Ovary (tissue), 9 donors: ENCODE results near the gene PPM1H. TPM values are rescaled to one million over a fixed set of nuclear protein-coding genes. Genes with fewer than 3 reads are reported as not detected.

Experiments
- DNase-seq, 5 donors: peaks; one replicate each; pipeline ENCODE4 v3.0.0-alpha.2; 2019 to 2020
- H3K27ac ChIP-seq, 2 donors: fragments of 200-600 bp; one replicate each; pipeline versions ENCODE4 v1.5.1 to v1.8.0; 2019 to 2022
- H3K27me3 ChIP-seq: fragments of 200-600 bp; one replicate; pipeline ENCODE4 v1.8.0; 2022
- H3K36me3 ChIP-seq: fragments of 200-600 bp; sonication (generic); one replicate; pipeline ENCODE4 v1.5.1; 2019
- H3K4me1 ChIP-seq: one replicate; pipeline ENCODE4 v1.8.1; 2013; ENCODE audit warnings: mild to moderate bottlenecking, moderate library complexity; ENCODE audit not compliant: insufficient read depth
- H3K4me3 ChIP-seq: fragments of 200-600 bp; sonication (generic); one replicate; pipeline ENCODE4 v1.5.1; 2017
- H3K9me3 ChIP-seq, 2 donors: fragments of 200-600 bp in 1 of 2; sonication (generic) in 1 of 2; one replicate each; pipeline versions ENCODE4 v1.5.1 to v1.8.1; 2013 to 2019; ENCODE audit warnings: mild to moderate bottlenecking in 1 of 2, moderate library complexity in 1 of 2
- CTCF ChIP-seq, 3 donors: fragments of 450-650 bp in 2 of 3; fragments of 200-600 bp in 1 of 3; IDR thresholded peaks; one replicate each; pipeline versions ENCODE4 v1.5.1 to v1.8.0; 2016 to 2022; ENCODE audit warnings: antibody characterized with exemption in 3 of 3, mild to moderate bottlenecking in 1 of 3
- EP300 ChIP-seq: sonication (generic); formaldehyde crosslinking; IDR thresholded peaks from one replicate; pipeline ENCODE4 v1.6.1; 2017; ENCODE audit warnings: antibody characterized with exemption
- POLR2A ChIP-seq: fragments of 450-650 bp; IDR thresholded peaks from one replicate; pipeline ENCODE4 v1.6.1; 2017; ENCODE audit warnings: antibody characterized with exemption, mild to moderate bottlenecking, moderate library complexity
- WGBS, 3 donors: extraction: QIAGEN DNeasy Blood & Tissue Kit in 1 of 3; methylation state at CpG; one replicate each; pipeline versions ENCODE4 v1.1.5 to v1.1.7; 2013 to 2017; 5-methylcytosine and 5-hydroxymethylcytosine counted together
- intact Hi-C, 4 donors: fragments of 100-400 bp; cut with DNase I; formaldehyde crosslinking; loops; one replicate each; pipeline versions ENCODE4 v1.11.0 to v1.15.1; 2022 to 2023
- polyA plus RNA-seq, 2 donors: library from polyadenylated mRNA; stranded (reverse); fragments of 200-250 nt in 1 of 2; fragments of 350-450 nt in 1 of 2; fragmentation: Illumina TruSeq in 1 of 2; extraction: RNeasy Lipid Tissue Mini Kit (QIAGEN cat#74804) in 1 of 2; gene quantifications; one replicate each; pipeline ENCODE4 v1.2.3, GENCODE V29; 2013 to 2014
- total RNA-seq, 7 donors: library from RNA; depleted of rRNA in 2 of 7; stranded (reverse); fragments of >200 nt in 2 of 7; fragmentation: NEBNext Ultra II Directional in 3 of 7; extraction: Animal tissue kit (Norgen Biotek cat#: 25700) in 3 of 7; gene quantifications; one replicate each; pipeline versions ENCODE4 v1.1.0 to v1.2.4, GENCODE V29; 2016 to 2023
- donor health status: DM: no; HTN: no; CAD: no; lungs with moderate emphysema.
- donor health status: DM: no; HTN: no; CAD: no.
- donor health status: Bipolar disorder and iron deficiency.
- donor health status: DM: yes; HTN: yes; CAD: no.
- donor health status: DM: no; HTN: no; CAD: no.
- donor health status: DM: yes; HTN: yes; CAD: no.

Gene PPM1H
- total and polyA plus RNA-seq, 9 donors: 1.6 to 45.4 (median 12.0) TPM

- no peaks in the 10 kb centered on the region for H3K27me3 ChIP-seq
- no peak overlapping the region for H3K27ac ChIP-seq
- DNase-seq: no peak
- intact Hi-C loops: loop anchor here in 1 of 4 donors (10.0 kb wide), 1 partner anchor 73 kb away; the partner anchor contains the start of gene PPM1H
- no peak for TF ChIP-seq EP300
- TF ChIP-seq CTCF (IDR thresholded peaks at IDR 0.05): no peak
- TF ChIP-seq POLR2A: no peak
- no peaks in the 10 kb centered on the region for H3K36me3 ChIP-seq
- 60 to 70% (median 68%) methylated on average over 4 of the region's 4 CpGs for WGBS, 3 donors
- H3K9me3 ChIP-seq: no peaks in the 10 kb centered on the region
- peaks cover 7% of the 10 kb centered on the region for H3K4me1 ChIP-seq
- no peak overlapping the region for H3K4me3 ChIP-seq
Measured at GRCh38 chr12:62861586-62861985, 73.4 kb downstream of the PPM1H start.

- TF ChIP-seq EP300: no peak
- no peak for TF ChIP-seq POLR2A
- TF ChIP-seq CTCF (IDR thresholded peaks at IDR 0.05): no peak
- intact Hi-C loops: loop anchor here in 1 of 4 donors (10.0 kb wide), 1 partner anchor 74 kb away; the partner anchor contains the start of gene PPM1H
- Histone ChIP-seq H3K9me3 (no peaks in the 10 kb centered on the region), H3K4me1 (peaks cover 7% of the 10 kb centered on the region), H3K27me3 (no peaks in the 10 kb centered on the region), H3K36me3 (no peaks in the 10 kb centered on the region), H3K4me3 (no peak overlapping the region), H3K27ac (no peak overlapping the region)
- WGBS, 3 donors: 45 to 49% (median 46%) methylated on average over 10 of the region's 10 CpGs
- no peak for DNase-seq
Measured at GRCh38 chr12:62860501-62861411, 74.2 kb downstream of the PPM1H start.

GRCh38 chr12:62860020-62860419, 74.9 kb downstream of the PPM1H start:
- intact Hi-C loops: loop anchor here in 1 of 4 donors (10.0 kb wide), 1 partner anchor 75 kb away; the partner anchor contains the start of gene PPM1H
- WGBS, 3 donors: 76 to 81% (median 78%) methylated on average over 5 of the region's 5 CpGs
- no peak for TF ChIP-seq POLR2A
- TF ChIP-seq CTCF (IDR thresholded peaks at IDR 0.05): no peak
- TF ChIP-seq EP300: no peak
- no peak for DNase-seq
- no peak overlapping the region for H3K4me3 ChIP-seq
- no peaks in the 10 kb centered on the region for H3K27me3 ChIP-seq
- no peaks in the 10 kb centered on the region for H3K36me3 ChIP-seq
- H3K9me3 ChIP-seq: no peaks in the 10 kb centered on the region
- peaks cover 7% of the 10 kb centered on the region for H3K4me1 ChIP-seq
- no peak overlapping the region for H3K27ac ChIP-seq

- intact Hi-C loops: no loop called here
- no peak for TF ChIP-seq POLR2A
- WGBS, 3 donors: 92 to 100% (median 98%) methylated on average over 1 of the region's 1 CpG
- Histone ChIP-seq H3K4me1 (peaks cover 8% of the 10 kb centered on the region), H3K27me3 (no peaks in the 10 kb centered on the region), H3K36me3 (no peaks in the 10 kb centered on the region), H3K4me3 (no peak overlapping the region), H3K9me3 (no peaks in the 10 kb centered on the region), H3K27ac (no peak overlapping the region)
- DNase-seq: no peak
Measured at GRCh38 chr12:62859321-62859737, 75.6 kb downstream of the PPM1H start.

- intact Hi-C loops: no loop called here
- WGBS, 3 donors: 60 to 69% (median 67%) methylated on average over 1 of the region's 1 CpG
Measured at GRCh38 chr12:62856454-62856853, 78.5 kb downstream of the PPM1H start.

More at GRCh38 chr12:62856454-62856853, 78.5 kb downstream of the PPM1H start:
- Histone ChIP-seq H3K27ac (no peak overlapping the region), H3K9me3 (no peaks in the 10 kb centered on the region), H3K4me3 (no peak overlapping the region), H3K4me1 (peaks cover 11% of the 10 kb centered on the region), H3K36me3 (no peaks in the 10 kb centered on the region), H3K27me3 (no peaks in the 10 kb centered on the region)
- TF ChIP-seq POLR2A (no peak), CTCF (IDR thresholded peaks at IDR 0.05) (no peak), EP300 (no peak)
- no peak for DNase-seq
